HUES64 (cell line): ENCODE data around the gene CCDC157.

Source experiments
- H3K27ac ChIP-seq: 2 replicates; pipeline ENCODE4 v1.7.0; 2013; ENCODE audit warnings: low read depth, low read length, inconsistent platforms
- H3K27me3 ChIP-seq: 2 replicates; pipeline ENCODE4 v1.6.1; 2013; ENCODE audit warnings: mild to moderate bottlenecking, low read length; ENCODE audit not compliant: insufficient read depth
- H3K36me3 ChIP-seq: 2 replicates; pipeline ENCODE4 v1.6.1; 2013; ENCODE audit warnings: mild to moderate bottlenecking, low read length; ENCODE audit not compliant: insufficient read depth
- H3K4me1 ChIP-seq: 2 replicates; pipeline ENCODE4 v1.6.1; 2013; ENCODE audit warnings: mild to moderate bottlenecking, low read length, moderate library complexity; ENCODE audit not compliant: insufficient read depth
- H3K4me3 ChIP-seq: 2 replicates; pipeline ENCODE4 v1.5.1; 2013; ENCODE audit warnings: mild to moderate bottlenecking, low read length, moderate library complexity
- H3K9ac ChIP-seq: 2 replicates; pipeline ENCODE4 v1.6.1; 2013; ENCODE audit warnings: mild to moderate bottlenecking, low read depth, low read length
- H3K9me3 ChIP-seq: 2 replicates; pipeline ENCODE4 v1.6.1; 2013; ENCODE audit warnings: low read depth, low read length; ENCODE audit not compliant: insufficient read depth
- WGBS: fragments of 150-250, 120-280 bp; methylation state at CpG from one replicate; pipeline ENCODE4 v1.1.7; 2013; ENCODE audit warnings: missing lambda C conversion rate; 5-methylcytosine and 5-hydroxymethylcytosine counted together

Gene CCDC157

GRCh38 chr22:30405731-30406130 lies 48.9 kb downstream of the CCDC157 start:
- H3K36me3 ChIP-seq = peaks cover 26% of the 10 kb centered on the region
- peaks cover 9% of the 10 kb centered on the region; the same call in 1 of the 2 replicates for H3K4me1 ChIP-seq
- 95% methylated on average over 4 of the region's 4 CpGs for WGBS
- H3K4me3 ChIP-seq = no peak overlapping the region
- H3K27ac ChIP-seq = no peak overlapping the region
- no peaks in the 10 kb centered on the region for H3K9me3 ChIP-seq
- H3K9ac ChIP-seq = no peak overlapping the region
- no peaks in the 10 kb centered on the region for H3K27me3 ChIP-seq

DNA sequence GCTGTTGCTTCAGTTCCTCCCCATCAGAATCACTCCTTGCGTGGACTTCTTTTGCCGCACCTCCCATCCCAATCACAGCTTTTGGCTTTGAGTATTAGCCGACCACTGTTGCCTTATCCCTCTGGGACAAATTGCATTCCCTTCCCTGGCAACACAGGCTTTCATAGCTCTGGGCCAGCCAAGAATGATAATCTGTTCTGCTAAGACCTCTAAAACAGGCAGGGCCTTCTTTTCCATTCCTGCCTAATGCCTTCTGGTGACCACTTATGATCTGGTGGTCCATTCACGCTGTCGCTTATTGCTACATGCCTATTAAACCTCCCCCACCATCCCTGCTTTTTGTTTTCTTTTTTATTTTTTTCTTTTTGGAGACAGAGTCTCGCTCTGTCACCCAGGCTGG lies 49.6 kb downstream of the CCDC157 start:
- Histone ChIP-seq H3K4me1 (peaks cover 9% of the 10 kb centered on the region; the same call in 1 of the 2 replicates), H3K27ac (no peak overlapping the region), H3K9ac (no peak overlapping the region), H3K9me3 (no peaks in the 10 kb centered on the region), H3K27me3 (no peaks in the 10 kb centered on the region), H3K36me3 (peaks cover 29% of the 10 kb centered on the region), H3K4me3 (no peak overlapping the region)
- 94% methylated on average over 6 of the region's 6 CpGs for WGBS

GRCh38 chr22:30408388-30409102 lies 51.7 kb downstream of the CCDC157 start:
- H3K27ac ChIP-seq = no peak overlapping the region
- no peak overlapping the region for H3K4me3 ChIP-seq
- H3K4me1 ChIP-seq = no peaks in the 10 kb centered on the region
- H3K36me3 ChIP-seq = peaks cover 42% of the 10 kb centered on the region
- H3K9ac ChIP-seq = no peak overlapping the region
- H3K27me3 ChIP-seq = no peaks in the 10 kb centered on the region
- no peaks in the 10 kb centered on the region for H3K9me3 ChIP-seq
- 90% methylated on average over 13 of the region's 13 CpGs for WGBS

GRCh38 chr22:30411780-30412179 lies 55.0 kb downstream of the CCDC157 start:
- no peak overlapping the region for H3K4me3 ChIP-seq
- no peaks in the 10 kb centered on the region for H3K4me1 ChIP-seq
- H3K9me3 ChIP-seq = no peaks in the 10 kb centered on the region
- H3K36me3 ChIP-seq = peaks cover 66% of the 10 kb centered on the region
- no peak overlapping the region for H3K9ac ChIP-seq
- no peak overlapping the region for H3K27ac ChIP-seq
- 86% methylated on average over 3 of the region's 3 CpGs for WGBS
- H3K27me3 ChIP-seq = no peaks in the 10 kb centered on the region

DNA sequence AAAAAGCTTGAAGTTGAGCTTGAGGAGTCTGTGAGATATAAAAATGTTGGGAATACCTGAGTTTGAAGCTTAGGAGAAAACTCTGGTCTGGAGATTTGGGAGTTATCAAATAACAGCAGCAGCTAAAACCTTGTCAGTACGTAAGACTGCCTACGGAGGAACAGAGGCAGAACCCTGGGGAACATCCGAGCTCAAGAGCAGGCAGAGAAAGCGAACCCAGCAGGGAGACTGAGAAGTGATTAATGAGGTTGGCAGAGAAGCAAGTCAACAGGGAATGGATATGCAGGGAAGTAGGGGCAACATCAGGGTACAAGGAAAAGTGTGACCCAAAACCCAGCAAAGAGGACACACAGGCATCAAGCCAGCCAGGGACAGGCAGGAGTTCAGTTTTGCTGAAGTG lies 56.2 kb downstream of the CCDC157 start:
- H3K4me3 ChIP-seq = no peak overlapping the region
- WGBS = 86% methylated on average over 4 of the region's 4 CpGs
- H3K4me1 ChIP-seq = no peaks in the 10 kb centered on the region
- no peaks in the 10 kb centered on the region for H3K27me3 ChIP-seq
- H3K27ac ChIP-seq = no peak overlapping the region
- H3K9me3 ChIP-seq = no peaks in the 10 kb centered on the region
- peaks cover 70% of the 10 kb centered on the region for H3K36me3 ChIP-seq
- H3K9ac ChIP-seq = no peak overlapping the region

- Histone ChIP-seq H3K9ac (no peak overlapping the region), H3K36me3 (peaks cover 70% of the 10 kb centered on the region), H3K27ac (no peak overlapping the region), H3K4me1 (no peaks in the 10 kb centered on the region), H3K27me3 (no peaks in the 10 kb centered on the region), H3K4me3 (no peak overlapping the region), H3K9me3 (no peaks in the 10 kb centered on the region)
- 93% methylated on average over 5 of the region's 5 CpGs for WGBS
These were observed 57.1 kb downstream of the CCDC157 start for GRCh38 chr22:30413745-30414524.

- Histone ChIP-seq H3K9me3 (no peaks in the 10 kb centered on the region), H3K4me1 (no peaks in the 10 kb centered on the region), H3K9ac (no peak overlapping the region), H3K27me3 (no peaks in the 10 kb centered on the region), H3K4me3 (no peak overlapping the region), H3K36me3 (peaks cover 69% of the 10 kb centered on the region), H3K27ac (no peak overlapping the region)
- 92% methylated on average over 4 of the region's 4 CpGs for WGBS
These were observed 57.8 kb downstream of the CCDC157 start for GRCh38 chr22:30414525-30415047.

DNA sequence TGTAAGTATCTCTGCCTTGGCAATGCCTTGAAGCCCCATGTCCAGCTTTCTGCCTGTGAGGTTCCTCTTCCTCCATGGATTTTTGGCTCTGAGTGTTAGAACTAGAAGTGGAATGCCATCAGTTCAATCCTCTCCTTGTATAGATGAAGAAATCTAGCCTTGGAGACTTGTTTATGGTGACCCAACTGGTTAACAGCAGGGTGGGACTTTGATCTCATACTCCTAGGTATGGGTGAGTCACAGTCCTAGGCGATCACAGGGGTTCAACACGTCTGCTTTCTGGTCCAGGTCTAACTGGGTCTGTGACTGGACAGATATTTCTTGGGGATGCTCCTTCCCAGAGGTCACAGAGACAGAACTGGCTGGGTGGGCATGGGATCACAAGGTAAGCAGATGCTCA lies 59.6 kb downstream of the CCDC157 start:
- H3K27ac ChIP-seq = no peak overlapping the region
- peaks cover 75% of the 10 kb centered on the region for H3K36me3 ChIP-seq
- H3K9me3 ChIP-seq = no peaks in the 10 kb centered on the region
- no peaks in the 10 kb centered on the region for H3K27me3 ChIP-seq
- H3K4me1 ChIP-seq = peaks cover 6% of the 10 kb centered on the region; the same call in 1 of the 2 replicates
- H3K4me3 ChIP-seq = no peak overlapping the region
- WGBS = 94% methylated on average over 2 of the region's 2 CpGs
- no peak overlapping the region for H3K9ac ChIP-seq

- Histone ChIP-seq H3K4me1 (peaks cover 10% of the 10 kb centered on the region; the same call in 1 of the 2 replicates), H3K36me3 (peaks cover 73% of the 10 kb centered on the region)
- 100% methylated on average over 1 of the region's 1 CpG for WGBS
These were observed 60.0 kb downstream of the CCDC157 start for GRCh38 chr22:30416837-30417236.

DNA sequence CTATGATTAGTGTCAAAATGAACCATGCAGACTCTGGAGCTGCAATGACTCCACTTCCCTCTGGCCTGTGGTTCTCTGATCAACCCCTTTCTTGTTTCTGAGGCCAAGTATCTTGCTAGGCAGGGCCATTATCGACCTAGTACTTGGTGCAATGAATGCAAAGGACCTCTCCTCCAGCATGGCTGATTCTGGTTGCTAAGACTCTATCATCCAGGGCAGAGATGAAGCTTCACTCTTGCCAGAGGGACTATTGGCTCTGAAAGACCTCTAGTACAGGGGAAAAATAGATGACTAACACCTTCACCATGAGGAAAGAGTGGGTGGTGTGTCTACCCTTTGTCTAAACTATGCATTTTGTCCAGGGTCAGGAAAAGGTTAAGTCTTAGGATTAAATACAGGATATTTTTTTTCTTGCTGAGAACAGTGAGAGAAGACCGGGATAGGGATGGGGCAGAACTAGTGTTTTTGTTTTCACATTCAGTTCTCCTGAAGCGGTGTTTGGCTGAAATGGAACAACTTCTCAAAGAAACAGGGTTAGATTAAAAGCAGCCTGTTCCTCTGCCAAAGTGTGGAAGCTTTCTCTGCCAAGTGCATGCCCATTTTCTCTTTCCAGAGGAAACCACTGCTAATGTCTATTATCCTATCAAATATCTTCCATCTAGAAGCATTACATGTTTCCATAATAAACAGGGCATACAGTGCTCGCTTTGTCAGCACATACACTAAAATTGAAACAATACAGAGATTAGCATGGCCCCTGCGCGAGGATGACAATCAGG lies 63.7 kb downstream of the CCDC157 start:
- 92% methylated on average over 5 of the region's 6 CpGs for WGBS
- peaks cover 26% of the 10 kb centered on the region; the same call in 1 of the 2 replicates for H3K4me1 ChIP-seq

More at GRCh38 chr22:30416837-30417236, 60.0 kb downstream of the CCDC157 start:
- no peaks in the 10 kb centered on the region for H3K27me3 ChIP-seq
- H3K9ac ChIP-seq = no peak overlapping the region
- H3K27ac ChIP-seq = no peak overlapping the region
- no peaks in the 10 kb centered on the region for H3K9me3 ChIP-seq
- H3K4me3 ChIP-seq = no peak overlapping the region

More for the DNA sequence above, 63.7 kb downstream of the CCDC157 start:
- Histone ChIP-seq H3K9me3 (no peaks in the 10 kb centered on the region), H3K9ac (no peak overlapping the region), H3K27ac (no peak overlapping the region), H3K36me3 (peaks cover 50% of the 10 kb centered on the region), H3K27me3 (no peaks in the 10 kb centered on the region), H3K4me3 (no peak overlapping the region)
